Spleen (tissue), 7 donors: ENCODE results near the gene HADHA.

Source experiments
- POLR2A ChIP-seq, 3 donors: fragments of 450-650 bp; IDR thresholded peaks; one replicate each; pipeline ENCODE4 v1.5.1; 2017; ENCODE audit warnings: antibody characterized with exemption in 3 of 3, mild to moderate bottlenecking in 1 of 3
- POLR2AphosphoS5 ChIP-seq, 3 donors: sonication (generic); formaldehyde crosslinking; IDR thresholded peaks; one replicate each; pipeline ENCODE4 v1.5.1; 2017; ENCODE audit warnings: antibody characterized with exemption in 3 of 3
- TF ChIP-seq, protein P1 (sequence below), 11 experiments: fragments of 200-600 bp in 7 of 11; fragments of 450-650 bp in 4 of 11; sonication (generic) in 4 of 11; IDR thresholded peaks in 8 of 11; conservative IDR thresholded peaks in 3 of 11; 1 replicate in 7 of 11; 2 replicates in 4 of 11; pipeline versions ENCODE4 v1.4.0 to v1.8.0; 2016 to 2021; ENCODE audit warnings: antibody characterized with exemption in 11 of 11, inconsistent platforms in 4 of 11, mild to moderate bottlenecking in 1 of 11
- donor health status: DM: no; HTN: no; CAD: no; lungs with moderate emphysema.
- donor health status: DM: no; HTN: no; CAD: no.
- donor health status: DM: no; HTN: no; CAD: no.

DNA sequence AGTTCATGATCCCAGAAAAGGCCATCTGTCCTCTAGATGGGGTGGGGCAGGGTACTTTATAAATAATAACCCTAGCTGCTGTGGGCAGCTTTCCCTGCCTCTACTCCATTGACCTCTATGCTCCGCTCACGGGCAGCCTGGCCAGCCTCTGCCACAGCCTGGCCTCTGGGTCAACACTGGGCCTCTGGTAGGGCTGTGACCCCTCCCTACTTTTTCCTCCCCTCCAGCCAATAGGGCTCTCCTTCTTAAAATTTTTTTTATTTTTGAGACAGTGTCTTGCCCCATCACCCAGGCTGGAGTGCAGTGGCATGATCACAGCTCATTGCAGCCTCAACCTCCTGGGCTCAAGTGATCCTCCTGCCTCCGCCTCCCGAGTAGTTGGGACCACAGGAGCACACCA, 75.6 kb downstream of the HADHA start:
- TF ChIP-seq, protein P1, sequence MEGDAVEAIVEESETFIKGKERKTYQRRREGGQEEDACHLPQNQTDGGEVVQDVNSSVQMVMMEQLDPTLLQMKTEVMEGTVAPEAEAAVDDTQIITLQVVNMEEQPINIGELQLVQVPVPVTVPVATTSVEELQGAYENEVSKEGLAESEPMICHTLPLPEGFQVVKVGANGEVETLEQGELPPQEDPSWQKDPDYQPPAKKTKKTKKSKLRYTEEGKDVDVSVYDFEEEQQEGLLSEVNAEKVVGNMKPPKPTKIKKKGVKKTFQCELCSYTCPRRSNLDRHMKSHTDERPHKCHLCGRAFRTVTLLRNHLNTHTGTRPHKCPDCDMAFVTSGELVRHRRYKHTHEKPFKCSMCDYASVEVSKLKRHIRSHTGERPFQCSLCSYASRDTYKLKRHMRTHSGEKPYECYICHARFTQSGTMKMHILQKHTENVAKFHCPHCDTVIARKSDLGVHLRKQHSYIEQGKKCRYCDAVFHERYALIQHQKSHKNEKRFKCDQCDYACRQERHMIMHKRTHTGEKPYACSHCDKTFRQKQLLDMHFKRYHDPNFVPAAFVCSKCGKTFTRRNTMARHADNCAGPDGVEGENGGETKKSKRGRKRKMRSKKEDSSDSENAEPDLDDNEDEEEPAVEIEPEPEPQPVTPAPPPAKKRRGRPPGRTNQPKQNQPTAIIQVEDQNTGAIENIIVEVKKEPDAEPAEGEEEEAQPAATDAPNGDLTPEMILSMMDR (IDR thresholded peaks at IDR 0.05 in 8 of 11, conservative IDR thresholded peaks at IDR 0.05 in 3 of 11), result no peak
- no peak for TF ChIP-seq POLR2AphosphoS5 (IDR thresholded peaks at IDR 0.05)
- TF ChIP-seq POLR2A (IDR thresholded peaks at IDR 0.05), result no peak
